Smooth muscle cell of the brain vasculature (primary cell): ENCODE results near the gene CANT1.

ENCODE experiments used
- DNase-seq: peaks from one replicate; pipeline ENCODE4 v3.0.0-alpha.2; 2012; ENCODE audit warnings: low read depth, low spot score

Gene CANT1

GRCh38 chr17:79008666-79009387 lies 737 bp downstream of the CANT1 start:
- DNase-seq: no peak

- DNase-seq: no peak
Observed at GRCh38 chr17:79007504-79008381, 1.8 kb downstream of the CANT1 start.

- no peak for DNase-seq
Observed at GRCh38 chr17:79006794-79007503, 2.6 kb downstream of the CANT1 start.

- no peak for DNase-seq
Observed at GRCh38 chr17:79006046-79006445, 3.5 kb downstream of the CANT1 start.

- no peak for DNase-seq
Observed at GRCh38 chr17:79005063-79005861, 4.3 kb downstream of the CANT1 start.

GRCh38 chr17:79003661-79004411 lies 5.7 kb downstream of the CANT1 start:
- no peak for DNase-seq

GRCh38 chr17:79002796-79003593 lies 6.6 kb downstream of the CANT1 start:
- DNase-seq: no peak

GRCh38 chr17:79002291-79002690 lies 7.3 kb downstream of the CANT1 start:
- no peak for DNase-seq

- DNase-seq: no peak
Observed at GRCh38 chr17:79001190-79002020, 8.2 kb downstream of the CANT1 start.

GRCh38 chr17:79000396-79001189 lies 9.0 kb downstream of the CANT1 start:
- DNase-seq: no peak

GRCh38 chr17:78999947-79000395 lies 9.6 kb downstream of the CANT1 start:
- DNase-seq: no peak

GRCh38 chr17:78999056-78999768 lies 10.4 kb downstream of the CANT1 start:
- no peak for DNase-seq

- no peak for DNase-seq
Observed at GRCh38 chr17:78998311-78999055, 11.1 kb downstream of the CANT1 start.

- no peak for DNase-seq
Observed at GRCh38 chr17:78997881-78998280, 11.7 kb downstream of the CANT1 start.

- no peak for DNase-seq
Observed at GRCh38 chr17:78997231-78997741, 12.3 kb downstream of the CANT1 start.

- no peak for DNase-seq
Observed at GRCh38 chr17:78996781-78997201, 12.8 kb downstream of the CANT1 start.
